Measurements from ENCODE around the gene SLC2A14. TPM values are rescaled to one million over a fixed set of nuclear protein-coding genes. Genes with fewer than 3 reads are reported as not detected.

SLC2A14 gene
- total RNA-seq, 2 experiments from 2014 or later: 0.45 to 0.52 TPM

DNA sequence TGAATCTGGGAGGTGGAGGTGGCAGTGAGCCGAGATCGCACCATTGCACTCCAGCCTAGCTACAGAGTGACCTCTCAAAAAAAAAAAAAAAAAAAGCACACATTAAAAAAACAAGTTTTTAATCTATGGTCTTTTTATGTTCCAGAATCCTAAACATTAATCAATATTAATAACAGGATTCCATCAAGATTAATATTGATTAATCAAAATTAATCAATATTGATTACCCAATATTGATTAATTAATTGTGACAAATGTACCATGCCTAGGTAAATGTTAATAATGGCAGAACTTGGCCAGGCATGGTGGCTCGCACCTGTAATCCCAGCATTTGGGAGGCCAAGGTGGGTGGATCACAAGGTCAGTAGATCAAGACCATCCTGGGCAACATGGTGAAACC lies 91.4 kb downstream of the SLC2A14 start:
- H3K36me3 Mint-ChIP-seq (ENCODE audit: low read depth): no peaks in the 10 kb centered on the region
- peaks cover 4% of the 10 kb centered on the region for H3K27me3 Mint-ChIP-seq
- Histone ChIP-seq H3K27ac (ENCODE audit: low read depth in 1 of 2, low read length in 2 of 2) (no peak overlapping the region), H3K27me3 (ENCODE audit: control insufficient read depth in 1 of 2, insufficient read depth in 2 of 2, low read length in 2 of 2) (no peaks in the 10 kb centered on the region), H3K4me3 (ENCODE audit: low read length) (no peak overlapping the region), H3K9me3 (ENCODE audit: control insufficient read depth in 1 of 2, insufficient read depth in 1 of 2, low read length in 2 of 2) (no peaks in the 10 kb centered on the region), H3K36me3 (ENCODE audit: insufficient read depth, low read length) (no peaks in the 10 kb centered on the region), H3K4me1 (ENCODE audit: insufficient read depth, low read length) (no peaks in the 10 kb centered on the region)
- H3K27ac Mint-ChIP-seq: no peak overlapping the region
- H3K4me1 Mint-ChIP-seq (ENCODE audit: low read depth): no peaks in the 10 kb centered on the region
- ATAC-seq (ENCODE audit: poor library complexity) (no peak), DNase-seq (no peak)
- intact Hi-C loops (cut with DNase I, micrococcal nuclease): no loop called here
- POLR2A ChIA-PET: no interaction called here
- no peaks in the 10 kb centered on the region for H3K9me3 Mint-ChIP-seq
- CTCF ChIA-PET: no interaction called here
- TF ChIP-seq, protein P1, sequence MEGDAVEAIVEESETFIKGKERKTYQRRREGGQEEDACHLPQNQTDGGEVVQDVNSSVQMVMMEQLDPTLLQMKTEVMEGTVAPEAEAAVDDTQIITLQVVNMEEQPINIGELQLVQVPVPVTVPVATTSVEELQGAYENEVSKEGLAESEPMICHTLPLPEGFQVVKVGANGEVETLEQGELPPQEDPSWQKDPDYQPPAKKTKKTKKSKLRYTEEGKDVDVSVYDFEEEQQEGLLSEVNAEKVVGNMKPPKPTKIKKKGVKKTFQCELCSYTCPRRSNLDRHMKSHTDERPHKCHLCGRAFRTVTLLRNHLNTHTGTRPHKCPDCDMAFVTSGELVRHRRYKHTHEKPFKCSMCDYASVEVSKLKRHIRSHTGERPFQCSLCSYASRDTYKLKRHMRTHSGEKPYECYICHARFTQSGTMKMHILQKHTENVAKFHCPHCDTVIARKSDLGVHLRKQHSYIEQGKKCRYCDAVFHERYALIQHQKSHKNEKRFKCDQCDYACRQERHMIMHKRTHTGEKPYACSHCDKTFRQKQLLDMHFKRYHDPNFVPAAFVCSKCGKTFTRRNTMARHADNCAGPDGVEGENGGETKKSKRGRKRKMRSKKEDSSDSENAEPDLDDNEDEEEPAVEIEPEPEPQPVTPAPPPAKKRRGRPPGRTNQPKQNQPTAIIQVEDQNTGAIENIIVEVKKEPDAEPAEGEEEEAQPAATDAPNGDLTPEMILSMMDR (IDR thresholded peaks at IDR 0.05): no peak
- H3K4me3 Mint-ChIP-seq: no peak overlapping the region

DNA sequence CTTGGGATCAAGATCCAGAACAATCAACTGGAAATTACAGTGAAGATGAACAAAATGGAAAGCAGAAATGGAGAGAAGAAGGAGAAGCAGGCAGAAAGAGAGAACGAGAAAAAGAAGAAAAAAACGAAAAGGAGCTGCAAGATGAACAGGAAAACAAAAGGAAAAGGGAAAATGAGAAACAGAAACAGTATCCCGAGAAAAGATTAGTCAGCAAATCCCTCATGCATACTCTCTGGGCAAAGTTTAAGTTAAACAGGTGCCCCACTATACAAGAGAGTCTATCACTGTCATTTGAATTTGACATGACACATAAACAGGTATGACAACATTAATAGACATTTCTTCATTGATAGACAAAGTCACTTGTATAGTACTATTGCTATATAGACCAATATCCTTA lies 102.7 kb downstream of the SLC2A14 start:
- Histone ChIP-seq H3K4me1 (ENCODE audit: insufficient read depth, low read length) (no peaks in the 10 kb centered on the region), H3K9me3 (ENCODE audit: control insufficient read depth in 1 of 2, insufficient read depth in 1 of 2, low read length in 2 of 2) (no peaks in the 10 kb centered on the region), H3K27ac (ENCODE audit: low read depth in 1 of 2, low read length in 2 of 2) (no peak overlapping the region), H3K36me3 (ENCODE audit: insufficient read depth, low read length) (no peaks in the 10 kb centered on the region), H3K4me3 (ENCODE audit: low read length) (no peak overlapping the region), H3K27me3 (ENCODE audit: control insufficient read depth in 1 of 2, insufficient read depth in 2 of 2, low read length in 2 of 2) (no peaks in the 10 kb centered on the region)
- intact Hi-C loops (cut with DNase I, micrococcal nuclease): no loop called here
- DNase-seq (no peak), ATAC-seq (ENCODE audit: poor library complexity) (no peak)
- peaks cover 5% of the 10 kb centered on the region for H3K27me3 Mint-ChIP-seq
- no peak overlapping the region for H3K27ac Mint-ChIP-seq
- H3K36me3 Mint-ChIP-seq (ENCODE audit: low read depth): no peaks in the 10 kb centered on the region
- ChIA-PET POLR2A (no interaction called here), CTCF (no interaction called here)
- H3K9me3 Mint-ChIP-seq: no peaks in the 10 kb centered on the region
- no peak overlapping the region for H3K4me3 Mint-ChIP-seq
- TF ChIP-seq, protein P1 (IDR thresholded peaks at IDR 0.05): no peak
- H3K4me1 Mint-ChIP-seq (ENCODE audit: low read depth): no peaks in the 10 kb centered on the region

Other genes with a start within 250 kb of the SLC2A14 start
- not detected for gene APOBEC1, start 207.0 kb downstream of the SLC2A14 start, total RNA-seq
- gene GDF3, start 177.1 kb downstream of the SLC2A14 start, total RNA-seq: not detected
- gene DPPA3, start 161.5 kb downstream of the SLC2A14 start, total RNA-seq: not detected
- under 1 TPM in 1 of 2 experiments, not detected in 1; 0.39 TPM for gene CLEC4C, start 125.5 kb downstream of the SLC2A14 start, total RNA-seq
- not detected for gene NANOGNB, start 107.7 kb downstream of the SLC2A14 start, total RNA-seq
- gene NANOG, start 83.5 kb downstream of the SLC2A14 start, total RNA-seq: not detected
- gene SLC2A3, start 63.3 kb upstream of the SLC2A14 start, total RNA-seq: 100 to 1,000 TPM; 929 to 939 TPM
- gene FOXJ2, start 159.8 kb upstream of the SLC2A14 start, total RNA-seq: 10 to 100 TPM; 36.3 to 38.5 TPM
- 1 to 10 TPM; 1.4 TPM for gene C3AR1, start 193.4 kb upstream of the SLC2A14 start, total RNA-seq
- 100 to 1,000 TPM; 119 to 121 TPM for gene NECAP1, start 209.4 kb upstream of the SLC2A14 start, total RNA-seq